Natural killer cell (primary cell): ENCODE data around the gene C8G. TPM values are rescaled to one million over a fixed set of nuclear protein-coding genes. Genes with fewer than 3 reads are reported as not detected.

Experiments
- ATAC-seq, 3 donors: fragments of 150-1000 bp in 2 of 3; fragments of 200-7000 bp in 1 of 3; cut with Tn5 transposase; 1 replicate in 1 of 3; 2 replicates in 2 of 3; pipeline ENCODE4 v1.10.0; 2021; ENCODE audit warnings: mild to moderate bottlenecking in 2 of 3, moderate library complexity in 2 of 3
- DNase-seq, 2 donors: peaks; one replicate each; pipeline versions ENCODE4 v3.0.0 to v3.0.0-alpha.2; 2013 to 2021; ENCODE audit warnings: mixed read lengths in 1 of 2
- H3K27ac ChIP-seq: one replicate; pipeline ENCODE4 v1.5.1; 2013; ENCODE audit warnings: mild to moderate bottlenecking, low read length
- H3K27me3 ChIP-seq: one replicate; pipeline ENCODE4 v1.6.1; 2013; ENCODE audit warnings: low read length; ENCODE audit not compliant: control insufficient read depth, insufficient read depth
- H3K36me3 ChIP-seq: one replicate; pipeline ENCODE4 v1.6.1; 2013; ENCODE audit warnings: low read length; ENCODE audit not compliant: control insufficient read depth, insufficient read depth
- H3K4me1 ChIP-seq: one replicate; pipeline ENCODE4 v1.6.1; 2013; ENCODE audit warnings: low read length; ENCODE audit not compliant: control insufficient read depth, insufficient read depth
- H3K4me3 ChIP-seq: one replicate; pipeline ENCODE4 v1.5.1; 2013; ENCODE audit warnings: low read length
- H3K9me3 ChIP-seq: one replicate; pipeline ENCODE4 v1.6.1; 2013; ENCODE audit warnings: low read length; ENCODE audit not compliant: control insufficient read depth, insufficient read depth
- H3K27ac Mint-ChIP-seq, 2 donors: one replicate each; pipeline ENCODE4 v1.8.0; 2022; ENCODE audit warnings: mild to moderate bottlenecking in 2 of 2, mixed read lengths in 2 of 2, moderate library complexity in 1 of 2
- H3K27me3 Mint-ChIP-seq, 2 donors: one replicate each; pipeline ENCODE4 v1.8.0; 2022; ENCODE audit warnings: low read depth in 2 of 2, mixed read lengths in 2 of 2
- H3K36me3 Mint-ChIP-seq: one replicate; pipeline ENCODE4 v1.8.0; 2022; ENCODE audit warnings: mixed read lengths
- H3K4me1 Mint-ChIP-seq, 2 donors: one replicate each; pipeline ENCODE4 v1.8.0; 2022; ENCODE audit warnings: mixed read lengths in 2 of 2
- H3K4me3 Mint-ChIP-seq: one replicate; pipeline ENCODE4 v1.8.0; 2022; ENCODE audit warnings: mild to moderate bottlenecking, moderate library complexity, mixed read lengths
- H3K9me3 Mint-ChIP-seq, 2 donors: one replicate each; pipeline ENCODE4 v1.8.0; 2022; ENCODE audit warnings: mixed read lengths in 2 of 2
- CTCF ChIP-seq: fragments of 200-600 bp; IDR thresholded peaks from one replicate; pipeline ENCODE4 v1.8.0; 2022; ENCODE audit warnings: antibody characterized with exemption
- WGBS: methylation state at CpG from one replicate; pipeline ENCODE4 v1.1.7; 2013; ENCODE audit warnings: missing lambda C conversion rate; ENCODE audit not compliant: insufficient coverage; 5-methylcytosine and 5-hydroxymethylcytosine counted together
- intact Hi-C: fragments of 100-400 bp; cut with micrococcal nuclease; formaldehyde crosslinking; loops from one replicate; pipeline ENCODE4 v1.14.2; 2022
- total RNA-seq, 4 donors: library from RNA; stranded (reverse); fragments of 120-200 nt in 1 of 4; gene quantifications; one replicate each; pipeline versions ENCODE4 v1.2.3 to v1.2.4, GENCODE V29; 2013 to 2022

Gene C8G
- total RNA-seq, 3 donors from 2014 or later (not counting 1 experiment from before 2014, with no cell fraction given) = 3.9 to 8.5 (median 7.3) TPM

- peaks cover 18 to 22% of the 10 kb centered on the region in 2 donors for H3K4me1 Mint-ChIP-seq
- no peaks in the 10 kb centered on the region for H3K9me3 Mint-ChIP-seq
- intact Hi-C loops = loop anchor here (5.0 kb wide), 1 partner anchor 54 kb away; the partner anchor contains the start of gene TRAF2
- Histone ChIP-seq H3K4me1 (peaks cover 34% of the 10 kb centered on the region), H3K36me3 (peaks cover 39% of the 10 kb centered on the region), H3K27me3 (no peaks in the 10 kb centered on the region), H3K9me3 (no peaks in the 10 kb centered on the region), H3K4me3 (no peak overlapping the region), H3K27ac (no peak overlapping the region)
- no peak for DNase-seq
- 97% methylated on average over 55 of the region's 55 CpGs for WGBS
- no peak overlapping the region for H3K4me3 Mint-ChIP-seq
- no peak for TF ChIP-seq CTCF
- no peaks in the 10 kb centered on the region for H3K27me3 Mint-ChIP-seq
- no peaks in the 10 kb centered on the region for H3K36me3 Mint-ChIP-seq
- no peak for ATAC-seq
- H3K27ac Mint-ChIP-seq = no peak overlapping the region
These were observed 3.6 kb upstream of the C8G start for GRCh38 chr9:136941231-136942111.

- no peak overlapping the region for H3K27ac ChIP-seq
- Mint-ChIP-seq H3K4me3 (no peak overlapping the region), H3K9me3 (no peaks in the 10 kb centered on the region), H3K27me3 (no peaks in the 10 kb centered on the region), H3K4me1 (peaks cover 15 to 23% of the 10 kb centered on the region in 2 donors), H3K36me3 (no peaks in the 10 kb centered on the region), H3K27ac (no peak overlapping the region)
- peaks cover 34% of the 10 kb centered on the region for H3K4me1 ChIP-seq
- H3K4me3 ChIP-seq = no peak overlapping the region
- no peak for ATAC-seq
- peaks cover 39% of the 10 kb centered on the region for H3K36me3 ChIP-seq
- TF ChIP-seq CTCF = no peak
- H3K27me3 ChIP-seq = no peaks in the 10 kb centered on the region
- intact Hi-C loops = loop anchor here (5.0 kb wide), 1 partner anchor 55 kb away; the partner anchor contains the start of gene TRAF2
- 95% methylated on average over 60 of the region's 60 CpGs for WGBS
- no peak for DNase-seq
- H3K9me3 ChIP-seq = no peaks in the 10 kb centered on the region
These were observed 2.7 kb upstream of the C8G start for GRCh38 chr9:136942112-136942880.

- DNase-seq (no peak), ATAC-seq (no peak)
- Histone ChIP-seq H3K9me3 (no peaks in the 10 kb centered on the region), H3K36me3 (peaks cover 39% of the 10 kb centered on the region), H3K4me1 (peaks cover 40% of the 10 kb centered on the region), H3K27ac (no peak overlapping the region), H3K4me3 (no peak overlapping the region), H3K27me3 (no peaks in the 10 kb centered on the region)
- 96% methylated on average over 16 of the region's 16 CpGs for WGBS
- TF ChIP-seq CTCF = no peak
- no peaks in the 10 kb centered on the region for H3K27me3 Mint-ChIP-seq
- H3K4me1 Mint-ChIP-seq = peaks cover 15 to 29% of the 10 kb centered on the region in 2 donors
- no peak overlapping the region for H3K27ac Mint-ChIP-seq
- H3K4me3 Mint-ChIP-seq = peak overlapping the region; percentile 62
- no peaks in the 10 kb centered on the region for H3K9me3 Mint-ChIP-seq
- no peaks in the 10 kb centered on the region for H3K36me3 Mint-ChIP-seq
- intact Hi-C loops = loop anchor here (5.0 kb wide), 1 partner anchor 56 kb away; the partner anchor contains the start of gene TRAF2
These were observed 2.2 kb upstream of the C8G start for GRCh38 chr9:136942881-136943230.
